ENCODE measurements around the gene CHID1.

GRCh38 chr11:907668-908067 lies 2.9 kb downstream of the CHID1 start:
- no peak for TF ChIP-seq CTCF (conservative IDR thresholded peaks at IDR 0.05; ENCODE audit: low read length)
- TF ChIP-seq EZH2phosphoT487 (IDR thresholded peaks at IDR 0.05; ENCODE audit: borderline replicate concordance): no peak
